Thyroid gland (tissue), 4 donors: ENCODE results near the gene CEMIP2. TPM values are rescaled to one million over a fixed set of nuclear protein-coding genes. Genes with fewer than 3 reads are reported as not detected.

Experiments
- DNase-seq, 2 donors: peaks; one replicate each; pipeline ENCODE4 v3.0.0-alpha.2; 2019
- H3K27ac ChIP-seq, 3 donors: fragments of 200-600 bp; sonication (generic); 1 replicate in 2 of 3; 2 replicates in 1 of 3; pipeline ENCODE4 v1.5.1; 2016 to 2019; ENCODE audit warnings: mild to moderate bottlenecking in 1 of 3, moderate library complexity in 1 of 3
- H3K27me3 ChIP-seq: fragments of 200-600 bp; sonication (generic); one replicate; pipeline ENCODE4 v1.5.1; 2019
- H3K36me3 ChIP-seq, 2 donors: fragments of 200-600 bp; sonication (generic); one replicate each; pipeline ENCODE4 v1.5.1; 2016 to 2019
- H3K4me1 ChIP-seq, 2 donors: fragments of 200-600 bp; sonication (generic); one replicate each; pipeline ENCODE4 v1.5.1; 2017 to 2019
- H3K4me3 ChIP-seq, 3 donors: fragments of 200-600 bp; sonication (generic); replicated peaks in 1 of 3; 1 replicate in 2 of 3; 2 replicates in 1 of 3; pipeline ENCODE4 v1.5.1; 2016; ENCODE audit warnings: mild to moderate bottlenecking in 1 of 3
- H3K9me3 ChIP-seq: fragments of 200-600 bp; sonication (generic); one replicate; pipeline ENCODE4 v1.5.1; 2017
- CTCF ChIP-seq, 6 experiments: fragments of 200-600 bp in 3 of 6; fragments of 450-650 bp in 3 of 6; sonication (generic) in 3 of 6; IDR thresholded peaks; one replicate each; pipeline ENCODE4 v1.5.1; 2016 to 2019; ENCODE audit warnings: antibody characterized with exemption in 6 of 6, mild to moderate bottlenecking in 2 of 6, inconsistent platforms in 1 of 6, moderate library complexity in 1 of 6
- POLR2A ChIP-seq, 2 donors: fragments of 450-650 bp; IDR thresholded peaks; one replicate each; pipeline ENCODE4 v1.6.1; 2017; ENCODE audit warnings: antibody characterized with exemption in 2 of 2, mild to moderate bottlenecking in 2 of 2, moderate library complexity in 1 of 2
- WGBS, 2 donors: methylation state at CpG; one replicate each; pipeline ENCODE4 v1.1.5; 2017; 5-methylcytosine and 5-hydroxymethylcytosine counted together
- intact Hi-C: fragments of 100-400 bp; cut with DNase I; formaldehyde crosslinking; loops from one replicate; pipeline ENCODE4 v1.15.1; 2023
- total RNA-seq, 4 donors: library from RNA; depleted of rRNA; stranded (reverse); fragments of >200 nt; gene quantifications; one replicate each; pipeline ENCODE4 v1.2.3, GENCODE V29; 2016

Gene CEMIP2
- total RNA-seq, 4 donors from 2014 or later: 29.6 to 111 (median 34.0) TPM

DNA sequence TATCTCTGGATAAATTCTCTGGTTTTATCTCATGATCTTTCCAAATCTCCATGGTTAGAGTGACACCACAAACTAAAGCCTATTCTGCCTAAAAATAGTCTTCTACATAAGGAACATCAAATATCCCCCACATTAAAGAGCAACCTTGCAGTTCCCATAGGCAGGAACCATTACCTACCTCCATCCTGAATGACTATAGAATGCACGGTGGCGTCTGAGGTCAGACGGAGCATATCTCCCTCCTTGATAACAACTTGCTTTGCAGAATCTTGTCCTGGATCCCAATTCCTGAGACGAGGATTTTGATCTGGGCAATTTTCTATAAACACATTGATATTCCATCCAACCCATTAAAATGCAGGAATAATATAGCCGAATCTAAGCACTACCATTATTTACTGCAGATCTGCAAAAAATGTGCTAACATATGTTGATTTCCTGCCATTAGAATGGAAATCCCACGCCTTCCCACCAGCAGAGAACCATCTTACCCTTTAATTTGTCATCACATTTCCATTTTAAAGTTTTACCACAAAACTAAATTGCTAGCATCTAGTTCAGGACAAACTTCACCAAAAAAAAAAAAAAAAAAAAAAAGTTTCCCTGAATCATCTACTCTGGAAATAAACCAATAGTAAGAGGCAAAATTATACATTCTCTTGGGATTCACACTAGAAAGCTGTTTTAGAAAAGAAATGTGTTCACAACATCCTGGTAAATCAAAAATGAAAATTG lies 22.1 kb downstream of the CEMIP2 start:
- H3K27me3 ChIP-seq: no peaks in the 10 kb centered on the region
- H3K36me3 ChIP-seq: peaks cover 0 to 7% of the 10 kb centered on the region in 2 donors
- no peak overlapping the region for H3K4me3 ChIP-seq
- no peaks in the 10 kb centered on the region for H3K9me3 ChIP-seq
- TF ChIP-seq CTCF (IDR thresholded peaks at IDR 0.05) (no peak), POLR2A (IDR thresholded peaks at IDR 0.05) (no peak)
- WGBS, 2 donors: 88 to 95% methylated on average over 6 of the region's 6 CpGs
- H3K4me1 ChIP-seq: peaks cover 5 to 13% of the 10 kb centered on the region in 2 donors
- intact Hi-C loops: no loop called here
- no peak for DNase-seq
- no peak overlapping the region for H3K27ac ChIP-seq

- Histone ChIP-seq H3K9me3 (no peaks in the 10 kb centered on the region), H3K4me1 (peaks cover 5 to 13% of the 10 kb centered on the region in 2 donors), H3K36me3 (peaks cover 0 to 6% of the 10 kb centered on the region in 2 donors), H3K27me3 (no peaks in the 10 kb centered on the region), H3K27ac (no peak overlapping the region), H3K4me3 (no peak overlapping the region)
- no peak for DNase-seq
- 96% methylated on average over 16 of the region's 16 CpGs for WGBS, 2 donors
- TF ChIP-seq POLR2A (IDR thresholded peaks at IDR 0.05) (no peak), CTCF (IDR thresholded peaks at IDR 0.05) (no peak)
- intact Hi-C loops: no loop called here
Observed at GRCh38 chr9:71744754-71745521, 23.4 kb downstream of the CEMIP2 start.

- Histone ChIP-seq H3K4me1 (peaks cover 5 to 13% of the 10 kb centered on the region in 2 donors), H3K4me3 (no peak overlapping the region), H3K27me3 (no peaks in the 10 kb centered on the region), H3K9me3 (no peaks in the 10 kb centered on the region), H3K36me3 (peaks cover 0 to 5% of the 10 kb centered on the region in 2 donors), H3K27ac (no peak overlapping the region)
- WGBS, 2 donors: 95 to 99% methylated on average over 5 of the region's 5 CpGs
- intact Hi-C loops: no loop called here
- no peak for TF ChIP-seq POLR2A (IDR thresholded peaks at IDR 0.05)
- TF ChIP-seq CTCF (IDR thresholded peaks at IDR 0.05): no peak
- no peak for DNase-seq
Observed at GRCh38 chr9:71743882-71744281, 24.4 kb downstream of the CEMIP2 start.

GRCh38 chr9:71743217-71743705 lies 25.1 kb downstream of the CEMIP2 start:
- Histone ChIP-seq H3K27ac (no peak overlapping the region), H3K9me3 (no peaks in the 10 kb centered on the region), H3K36me3 (peaks cover 0 to 5% of the 10 kb centered on the region in 2 donors), H3K4me1 (peaks cover 5 to 7% of the 10 kb centered on the region in 2 donors), H3K27me3 (no peaks in the 10 kb centered on the region), H3K4me3 (no peak overlapping the region)
- TF ChIP-seq POLR2A (IDR thresholded peaks at IDR 0.05) (no peak), CTCF (IDR thresholded peaks at IDR 0.05) (no peak)
- WGBS, 2 donors: 78 to 81% methylated on average over 5 of the region's 5 CpGs
- no peak for DNase-seq
- intact Hi-C loops: no loop called here

- H3K36me3 ChIP-seq: peaks cover 0 to 5% of the 10 kb centered on the region in 2 donors
- H3K27me3 ChIP-seq: no peaks in the 10 kb centered on the region
- no peak overlapping the region for H3K27ac ChIP-seq
- no peak overlapping the region for H3K4me3 ChIP-seq
- intact Hi-C loops: no loop called here
- no peak for DNase-seq
- H3K4me1 ChIP-seq: peaks cover under 1 to 1% of the 10 kb centered on the region in 2 donors
- 93 to 94% methylated on average over 4 of the region's 4 CpGs for WGBS, 2 donors
- no peaks in the 10 kb centered on the region for H3K9me3 ChIP-seq
- TF ChIP-seq CTCF (IDR thresholded peaks at IDR 0.05) (no peak), POLR2A (IDR thresholded peaks at IDR 0.05) (no peak)
Observed at GRCh38 chr9:71742703-71743102, 25.6 kb downstream of the CEMIP2 start.
